Lung (tissue), 12 donors: ENCODE measurements around the gene PODNL1. TPM values are rescaled to one million over a fixed set of nuclear protein-coding genes. Genes with fewer than 3 reads are reported as not detected.

Experiments
- ATAC-seq: fragments of 200-7000 bp; cut with Tn5 transposase; one replicate; pipeline ENCODE4 v1.9.1; 2020; ENCODE audit warnings: moderate number of reproducible peaks; ENCODE audit not compliant: insufficient read depth, low FRiP score
- DNase-seq, 3 donors: peaks; one replicate each; pipeline ENCODE4 v3.0.0-alpha.2; 2013 to 2017
- H3K27ac ChIP-seq, 2 donors: one replicate each; pipeline ENCODE4 v1.5.1; 2013; ENCODE audit warnings: mild to moderate bottlenecking in 2 of 2, moderate library complexity in 2 of 2, control low read depth in 1 of 2, inconsistent platforms in 1 of 2, low read depth in 1 of 2, low read length in 1 of 2
- H3K27me3 ChIP-seq, 3 donors: one replicate each; pipeline ENCODE4 v1.5.1; 2013; ENCODE audit warnings: low read length in 2 of 3; ENCODE audit not compliant: control insufficient read depth in 3 of 3, insufficient read depth in 3 of 3
- H3K36me3 ChIP-seq, 4 donors: one replicate each; pipeline ENCODE4 v1.5.1; 2013; ENCODE audit warnings: low read length in 4 of 4, mild to moderate bottlenecking in 1 of 4, moderate library complexity in 1 of 4; ENCODE audit not compliant: control insufficient read depth in 4 of 4, insufficient read depth in 4 of 4
- H3K4me1 ChIP-seq, 5 donors: one replicate each; pipeline ENCODE4 v1.5.1; 2013; ENCODE audit warnings: low read length in 5 of 5, mild to moderate bottlenecking in 2 of 5, moderate library complexity in 1 of 5; ENCODE audit not compliant: control insufficient read depth in 5 of 5, insufficient read depth in 5 of 5
- H3K4me3 ChIP-seq: one replicate; pipeline ENCODE4 v1.5.1; 2013; ENCODE audit warnings: mild to moderate bottlenecking, control low read depth, moderate library complexity
- H3K9ac ChIP-seq, 2 donors: one replicate each; pipeline ENCODE4 v1.5.1; 2013; ENCODE audit warnings: low read length in 2 of 2, control low read depth in 1 of 2; ENCODE audit not compliant: insufficient read depth in 1 of 2
- H3K9me3 ChIP-seq, 4 donors: one replicate each; pipeline ENCODE4 v1.5.1; 2013; ENCODE audit warnings: low read length in 3 of 4, mild to moderate bottlenecking in 1 of 4, moderate library complexity in 1 of 4; ENCODE audit not compliant: control insufficient read depth in 4 of 4, insufficient read depth in 3 of 4
- WGBS, 2 donors: extraction: QIAGEN DNeasy Blood & Tissue Kit; methylation state at CpG; one replicate each; pipeline ENCODE4 v1.1.7; 2013; 5-methylcytosine and 5-hydroxymethylcytosine counted together
- polyA plus RNA-seq, 2 donors: library from polyadenylated mRNA; stranded (reverse); fragments of 200-250 nt; gene quantifications; one replicate each; pipeline ENCODE4 v1.2.1, GENCODE V29; 2013
- total RNA-seq, 2 donors: library from RNA; depleted of rRNA in 1 of 2; stranded (reverse); fragments of >200 nt in 1 of 2; gene quantifications; one replicate each; pipeline ENCODE4 v1.2.1, GENCODE V29; 2014 to 2021
- TF ChIP-seq, protein P1 (sequence below): IDR thresholded peaks from 2 replicates; pipeline ENCODE4 v1.5.1; 2012; ENCODE audit warnings: mild to moderate bottlenecking; ENCODE audit errors: control extremely low read depth, extremely low read depth
- donor health status: control.
- donor health status: control.
- donor health status: Bipolar disorder and iron deficiency.
- donor health status: healthy.
- donor health status: DM: yes; HTN: yes; CAD: no.

PODNL1 gene
- total and polyA plus RNA-seq, 4 donors, result 0.55 to 6.4 (median 0.92) TPM

DNA sequence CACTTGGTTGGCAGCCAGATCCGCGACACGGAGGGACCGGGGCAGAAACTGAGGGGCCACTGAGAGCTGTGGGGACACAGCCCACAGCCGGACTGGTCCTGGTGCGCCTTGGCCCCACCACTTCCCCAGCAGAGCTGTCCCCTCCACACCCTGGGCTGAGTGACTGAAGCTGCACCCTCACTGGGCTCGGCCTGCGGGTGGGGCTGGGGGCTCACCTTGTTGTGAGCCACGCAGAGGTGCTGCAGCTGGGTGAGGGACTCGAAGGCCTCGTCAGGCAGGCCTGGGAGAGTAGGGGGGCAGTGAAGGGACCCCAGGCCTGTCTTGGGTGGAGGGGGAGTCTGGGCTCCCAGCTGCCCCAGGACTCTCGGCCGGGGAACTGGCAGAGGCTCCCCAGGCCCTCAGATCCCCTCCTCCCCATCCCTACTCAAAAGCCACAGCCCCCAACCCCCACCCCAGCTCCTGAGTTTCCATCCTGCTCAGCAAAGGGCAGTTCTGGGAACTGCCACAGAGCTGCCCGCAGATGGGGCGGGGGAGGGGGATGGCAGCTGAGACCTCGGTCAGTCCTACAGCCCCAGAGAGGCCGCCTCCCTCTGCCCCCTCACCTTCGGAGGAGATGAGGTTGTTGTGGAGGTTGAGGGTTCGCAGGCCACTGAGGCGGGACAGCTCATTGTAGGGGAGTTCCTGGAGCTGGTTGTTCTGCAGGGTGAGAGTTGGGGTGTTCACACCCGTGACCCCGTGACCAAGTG is 2.3 kb downstream of the PODNL1 start:
- Histone ChIP-seq H3K4me1 (peaks cover 0 to 7% (median 4%) of the 10 kb centered on the region in 5 donors), H3K9ac (no peak overlapping the region), H3K9me3 (no peaks in the 10 kb centered on the region), H3K27ac (no peak overlapping the region), H3K27me3 (peaks cover 0 to 13% (median 0%) of the 10 kb centered on the region in 3 donors), H3K4me3 (no peak overlapping the region), H3K36me3 (peaks cover 0 to 6% (median 0%) of the 10 kb centered on the region in 4 donors)
- no peak for ATAC-seq
- no peak for DNase-seq
- WGBS, 2 donors, result 81 to 86% methylated on average over 20 to 22 of the region's 22 CpGs
- TF ChIP-seq, protein P1, sequence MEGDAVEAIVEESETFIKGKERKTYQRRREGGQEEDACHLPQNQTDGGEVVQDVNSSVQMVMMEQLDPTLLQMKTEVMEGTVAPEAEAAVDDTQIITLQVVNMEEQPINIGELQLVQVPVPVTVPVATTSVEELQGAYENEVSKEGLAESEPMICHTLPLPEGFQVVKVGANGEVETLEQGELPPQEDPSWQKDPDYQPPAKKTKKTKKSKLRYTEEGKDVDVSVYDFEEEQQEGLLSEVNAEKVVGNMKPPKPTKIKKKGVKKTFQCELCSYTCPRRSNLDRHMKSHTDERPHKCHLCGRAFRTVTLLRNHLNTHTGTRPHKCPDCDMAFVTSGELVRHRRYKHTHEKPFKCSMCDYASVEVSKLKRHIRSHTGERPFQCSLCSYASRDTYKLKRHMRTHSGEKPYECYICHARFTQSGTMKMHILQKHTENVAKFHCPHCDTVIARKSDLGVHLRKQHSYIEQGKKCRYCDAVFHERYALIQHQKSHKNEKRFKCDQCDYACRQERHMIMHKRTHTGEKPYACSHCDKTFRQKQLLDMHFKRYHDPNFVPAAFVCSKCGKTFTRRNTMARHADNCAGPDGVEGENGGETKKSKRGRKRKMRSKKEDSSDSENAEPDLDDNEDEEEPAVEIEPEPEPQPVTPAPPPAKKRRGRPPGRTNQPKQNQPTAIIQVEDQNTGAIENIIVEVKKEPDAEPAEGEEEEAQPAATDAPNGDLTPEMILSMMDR, result no peak

DNA sequence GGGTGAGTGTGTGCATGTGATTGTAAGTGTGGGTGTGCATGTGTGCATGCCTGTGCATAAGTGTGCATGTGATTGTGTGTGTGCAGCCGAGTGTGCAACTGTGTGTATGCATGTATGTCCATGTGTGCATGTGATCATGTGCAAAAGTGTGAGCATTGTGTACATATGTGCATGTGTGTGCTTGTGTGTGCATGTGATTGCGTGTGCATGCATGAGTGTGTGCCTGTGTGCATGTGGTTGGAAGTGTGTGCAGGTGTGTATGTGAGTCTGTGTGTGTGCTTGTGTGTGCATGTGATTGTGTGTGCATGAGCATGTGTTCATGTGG is 3.5 kb downstream of the PODNL1 start:
- H3K27me3 ChIP-seq, result peaks cover 0 to 13% (median 0%) of the 10 kb centered on the region in 3 donors
- H3K4me3 ChIP-seq, result no peak overlapping the region
- TF ChIP-seq, protein P1, result no peak
- H3K27ac ChIP-seq, result no peak overlapping the region
- H3K9ac ChIP-seq, result no peak overlapping the region
- 96 to 97% methylated on average over 2 of the region's 2 CpGs for WGBS, 2 donors
- peaks cover 0 to 7% (median 4%) of the 10 kb centered on the region in 5 donors for H3K4me1 ChIP-seq
- no peak for ATAC-seq
- no peak for DNase-seq
- peaks cover 0 to 14% (median 0%) of the 10 kb centered on the region in 4 donors for H3K36me3 ChIP-seq
- H3K9me3 ChIP-seq, result no peaks in the 10 kb centered on the region

DNA sequence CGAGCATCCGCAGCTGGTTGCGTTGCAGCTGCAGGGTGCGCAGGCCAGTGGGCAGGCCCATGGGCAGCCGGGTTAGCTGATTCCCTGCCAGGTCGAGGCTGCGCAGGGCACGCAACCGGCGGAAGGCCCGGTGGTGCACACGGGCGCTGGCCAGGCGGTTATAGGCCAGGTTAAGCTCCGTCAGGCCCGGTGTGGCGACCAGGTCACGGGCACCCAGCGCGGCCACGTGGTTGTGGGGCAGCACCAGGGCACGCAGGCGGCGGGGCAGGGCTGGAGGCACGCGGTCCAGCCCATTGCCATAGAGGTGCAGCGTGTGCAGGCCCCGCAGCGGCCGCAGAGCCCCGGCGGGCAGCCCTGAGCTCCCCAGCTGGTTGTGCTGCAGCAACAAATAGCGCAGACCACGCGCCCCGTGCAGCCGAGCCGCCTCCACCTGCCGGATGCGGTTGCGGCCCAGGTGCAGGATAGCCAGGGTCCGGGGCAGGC is 5.3 kb downstream of the PODNL1 start:
- no peak for ATAC-seq
- Histone ChIP-seq H3K36me3 (peaks cover 0 to 18% (median 2%) of the 10 kb centered on the region in 4 donors), H3K4me3 (no peak overlapping the region), H3K9me3 (no peaks in the 10 kb centered on the region), H3K27ac (no peak overlapping the region), H3K4me1 (peaks cover 0 to 6% (median 3%) of the 10 kb centered on the region in 5 donors), H3K27me3 (peaks cover 0 to 13% (median 0%) of the 10 kb centered on the region in 3 donors), H3K9ac (no peak overlapping the region)
- 90 to 94% methylated on average over 42 of the region's 42 CpGs for WGBS, 2 donors
- DNase-seq, result no peak
- TF ChIP-seq, protein P1, result no peak
